ENCODE data around the gene LMO4. TPM values are rescaled to one million over a fixed set of nuclear protein-coding genes. Genes with fewer than 3 reads are reported as not detected.
A peak's percentile ranks its signal among the peaks of the same experiment; 100 is the strongest.

Gene LMO4
- total RNA-seq, 1 donor from 2014 or later, result 37.6 TPM

- Mint-ChIP-seq H3K4me3 (ENCODE audit: unreplicated experiment) (no peak overlapping the region), H3K27me3 (ENCODE audit: low read depth) (peaks cover 11% of the 10 kb centered on the region), H3K36me3 (ENCODE audit: low read depth) (no peaks in the 10 kb centered on the region), H3K4me1 (ENCODE audit: low read depth) (no peaks in the 10 kb centered on the region), H3K27ac (ENCODE audit: unreplicated experiment) (no peak overlapping the region), H3K9me3 (ENCODE audit: low read depth) (no peaks in the 10 kb centered on the region)
- TF ChIP-seq CTCF (IDR thresholded peaks at IDR 0.05), result peak; percentile 98
- DNase-seq (ENCODE audit: low spot score), result no peak
Observed at GRCh38 chr1:87292684-87293493, 35.8 kb upstream of the LMO4 start.

- Mint-ChIP-seq H3K4me3 (ENCODE audit: unreplicated experiment) (no peak overlapping the region), H3K9me3 (ENCODE audit: low read depth) (no peaks in the 10 kb centered on the region), H3K27me3 (ENCODE audit: low read depth) (peaks cover 11% of the 10 kb centered on the region), H3K4me1 (ENCODE audit: low read depth) (no peaks in the 10 kb centered on the region), H3K27ac (ENCODE audit: unreplicated experiment) (no peak overlapping the region), H3K36me3 (ENCODE audit: low read depth) (no peaks in the 10 kb centered on the region)
- TF ChIP-seq CTCF (IDR thresholded peaks at IDR 0.05), result no peak
- no peak for DNase-seq (ENCODE audit: low spot score)
Observed at GRCh38 chr1:87294633-87295032, 34.0 kb upstream of the LMO4 start.

- Mint-ChIP-seq H3K9me3 (ENCODE audit: low read depth) (no peaks in the 10 kb centered on the region), H3K4me3 (ENCODE audit: unreplicated experiment) (no peak overlapping the region), H3K36me3 (ENCODE audit: low read depth) (no peaks in the 10 kb centered on the region), H3K27ac (ENCODE audit: unreplicated experiment) (no peak overlapping the region), H3K27me3 (ENCODE audit: low read depth) (peaks cover 6% of the 10 kb centered on the region), H3K4me1 (ENCODE audit: low read depth) (no peaks in the 10 kb centered on the region)
- no peak for TF ChIP-seq CTCF (IDR thresholded peaks at IDR 0.05)
- DNase-seq (ENCODE audit: low spot score), result no peak
Observed at GRCh38 chr1:87295445-87296110, 33.1 kb upstream of the LMO4 start.

GRCh38 chr1:87296206-87296605 lies 32.5 kb upstream of the LMO4 start:
- Mint-ChIP-seq H3K9me3 (ENCODE audit: low read depth) (no peaks in the 10 kb centered on the region), H3K36me3 (ENCODE audit: low read depth) (no peaks in the 10 kb centered on the region), H3K4me1 (ENCODE audit: low read depth) (no peaks in the 10 kb centered on the region), H3K27me3 (ENCODE audit: low read depth) (peaks cover 3% of the 10 kb centered on the region), H3K27ac (ENCODE audit: unreplicated experiment) (no peak overlapping the region), H3K4me3 (ENCODE audit: unreplicated experiment) (no peak overlapping the region)
- no peak for TF ChIP-seq CTCF (IDR thresholded peaks at IDR 0.05)
- no peak for DNase-seq (ENCODE audit: low spot score)

- Mint-ChIP-seq H3K36me3 (ENCODE audit: low read depth) (no peaks in the 10 kb centered on the region), H3K4me1 (ENCODE audit: low read depth) (no peaks in the 10 kb centered on the region), H3K9me3 (ENCODE audit: low read depth) (no peaks in the 10 kb centered on the region), H3K27ac (ENCODE audit: unreplicated experiment) (no peak overlapping the region), H3K4me3 (ENCODE audit: unreplicated experiment) (no peak overlapping the region), H3K27me3 (ENCODE audit: low read depth) (no peaks in the 10 kb centered on the region)
- DNase-seq (ENCODE audit: low spot score), result no peak
- no peak for TF ChIP-seq CTCF (IDR thresholded peaks at IDR 0.05)
Observed at GRCh38 chr1:87299661-87300060, 29.0 kb upstream of the LMO4 start.

Data from chondrocyte (in vitro differentiated cells).